Spleen (tissue), 7 donors: ENCODE measurements around the gene TSPAN12.

Experiments used
- POLR2A ChIP-seq, 3 donors: fragments of 450-650 bp; IDR thresholded peaks; one replicate each; pipeline ENCODE4 v1.5.1; 2017; ENCODE audit warnings: antibody characterized with exemption in 3 of 3, mild to moderate bottlenecking in 1 of 3
- POLR2AphosphoS5 ChIP-seq, 3 donors: sonication (generic); formaldehyde crosslinking; IDR thresholded peaks; one replicate each; pipeline ENCODE4 v1.5.1; 2017; ENCODE audit warnings: antibody characterized with exemption in 3 of 3
- TF ChIP-seq, protein P1 (sequence below), 11 experiments: fragments of 200-600 bp in 7 of 11; fragments of 450-650 bp in 4 of 11; sonication (generic) in 4 of 11; IDR thresholded peaks in 8 of 11; conservative IDR thresholded peaks in 3 of 11; 1 replicate in 7 of 11; 2 replicates in 4 of 11; pipeline versions ENCODE4 v1.4.0 to v1.8.0; 2016 to 2021; ENCODE audit warnings: antibody characterized with exemption in 11 of 11, inconsistent platforms in 4 of 11, mild to moderate bottlenecking in 1 of 11
- donor health status: DM: no; HTN: no; CAD: no; lungs with moderate emphysema.
- donor health status: DM: no; HTN: no; CAD: no.
- donor health status: DM: no; HTN: no; CAD: no.

GRCh38 chr7:120794106-120794729 lies 63.7 kb downstream of the TSPAN12 start:
- TF ChIP-seq POLR2A (IDR thresholded peaks at IDR 0.05) (no peak), POLR2AphosphoS5 (IDR thresholded peaks at IDR 0.05) (no peak)
- TF ChIP-seq, protein P1, sequence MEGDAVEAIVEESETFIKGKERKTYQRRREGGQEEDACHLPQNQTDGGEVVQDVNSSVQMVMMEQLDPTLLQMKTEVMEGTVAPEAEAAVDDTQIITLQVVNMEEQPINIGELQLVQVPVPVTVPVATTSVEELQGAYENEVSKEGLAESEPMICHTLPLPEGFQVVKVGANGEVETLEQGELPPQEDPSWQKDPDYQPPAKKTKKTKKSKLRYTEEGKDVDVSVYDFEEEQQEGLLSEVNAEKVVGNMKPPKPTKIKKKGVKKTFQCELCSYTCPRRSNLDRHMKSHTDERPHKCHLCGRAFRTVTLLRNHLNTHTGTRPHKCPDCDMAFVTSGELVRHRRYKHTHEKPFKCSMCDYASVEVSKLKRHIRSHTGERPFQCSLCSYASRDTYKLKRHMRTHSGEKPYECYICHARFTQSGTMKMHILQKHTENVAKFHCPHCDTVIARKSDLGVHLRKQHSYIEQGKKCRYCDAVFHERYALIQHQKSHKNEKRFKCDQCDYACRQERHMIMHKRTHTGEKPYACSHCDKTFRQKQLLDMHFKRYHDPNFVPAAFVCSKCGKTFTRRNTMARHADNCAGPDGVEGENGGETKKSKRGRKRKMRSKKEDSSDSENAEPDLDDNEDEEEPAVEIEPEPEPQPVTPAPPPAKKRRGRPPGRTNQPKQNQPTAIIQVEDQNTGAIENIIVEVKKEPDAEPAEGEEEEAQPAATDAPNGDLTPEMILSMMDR (IDR thresholded peaks at IDR 0.05 in 8 of 11, conservative IDR thresholded peaks at IDR 0.05 in 3 of 11): no peak
